Activated CD4-positive, alpha-beta T cell treated with anti-CD3 and anti-CD28 coated beads, Interleukin-2, amount 10 ng/mL, durations not matched to agents 24 days and 14 days (primary cell): Measurements from ENCODE around the gene SLAMF8. TPM values are rescaled to one million over a fixed set of nuclear protein-coding genes. Genes with fewer than 3 reads are reported as not detected.

Source experiments
- DNase-seq: peaks from one replicate; pipeline ENCODE4 v3.0.0; 2022
- H3K27ac Mint-ChIP-seq: one replicate; pipeline ENCODE4 v1.8.0; 2022; ENCODE audit warnings: mild to moderate bottlenecking, mixed read lengths
- H3K27me3 Mint-ChIP-seq: one replicate; pipeline ENCODE4 v1.8.0; 2022; ENCODE audit warnings: mixed read lengths
- H3K36me3 Mint-ChIP-seq: one replicate; pipeline ENCODE4 v1.8.0; 2022; ENCODE audit warnings: low read depth, mild to moderate bottlenecking, mixed read lengths
- H3K4me1 Mint-ChIP-seq: one replicate; pipeline ENCODE4 v1.8.0; 2021; ENCODE audit warnings: mixed read lengths
- H3K4me3 Mint-ChIP-seq: one replicate; pipeline ENCODE4 v1.8.0; 2022; ENCODE audit warnings: mild to moderate bottlenecking, moderate library complexity, mixed read lengths
- H3K9me3 Mint-ChIP-seq: one replicate; pipeline ENCODE4 v1.8.0; 2021; ENCODE audit warnings: mixed read lengths
- intact Hi-C: fragments of 100-400 bp; cut with micrococcal nuclease; formaldehyde crosslinking; loops from one replicate; pipeline ENCODE4 v1.15.1; 2023
- total RNA-seq: library from RNA; stranded (reverse); gene quantifications from 2 replicates; pipeline ENCODE4 v1.2.3, GENCODE V29; 2022

SLAMF8 gene
- total RNA-seq, 1 donor from 2014 or later: 1.1 TPM

GRCh38 chr1:159799446-159799985 is 27.2 kb upstream of the SLAMF8 start:
- Mint-ChIP-seq H3K9me3 (no peaks in the 10 kb centered on the region), H3K27me3 (peaks cover 57% of the 10 kb centered on the region), H3K36me3 (no peaks in the 10 kb centered on the region), H3K27ac (no peak overlapping the region), H3K4me3 (no peak overlapping the region), H3K4me1 (peaks cover 18% of the 10 kb centered on the region)
- DNase-seq: no peak
- intact Hi-C loops: loop anchor here (2.0 kb wide), 1 partner anchor 207 kb away; no protein-coding TSS in a partner anchor

GRCh38 chr1:159800177-159800930 is 26.3 kb upstream of the SLAMF8 start:
- intact Hi-C loops: no loop called here
- Mint-ChIP-seq H3K27ac (no peak overlapping the region), H3K27me3 (peaks cover 60% of the 10 kb centered on the region), H3K4me1 (peaks cover 18% of the 10 kb centered on the region), H3K4me3 (no peak overlapping the region), H3K36me3 (no peaks in the 10 kb centered on the region), H3K9me3 (no peaks in the 10 kb centered on the region)
- DNase-seq: peak; percentile 71

GRCh38 chr1:159802111-159802510 is 24.6 kb upstream of the SLAMF8 start, which contains the start of gene FCRL6:
FCRL6 (plus strand) TSS chr1:159802360; CDS start chr1:159802425, 65 bp downstream.
- no peaks in the 10 kb centered on the region for H3K9me3 Mint-ChIP-seq
- intact Hi-C loops: no loop called here
- H3K4me3 Mint-ChIP-seq: no peak within 1 kb of the TSS
- H3K4me1 Mint-ChIP-seq: peaks cover 18% of the 10 kb centered on the region
- H3K27ac Mint-ChIP-seq: peak within 1 kb of the TSS; percentile 7
- no peak for DNase-seq
- no peaks in the 10 kb centered on the region for H3K36me3 Mint-ChIP-seq
- H3K27me3 Mint-ChIP-seq: peaks cover 62% of the 10 kb centered on the region

GRCh38 chr1:159803956-159804689 is 22.6 kb upstream of the SLAMF8 start:
- H3K36me3 Mint-ChIP-seq: no peaks in the 10 kb centered on the region
- H3K27me3 Mint-ChIP-seq: peaks cover 59% of the 10 kb centered on the region
- DNase-seq: no peak
- H3K4me1 Mint-ChIP-seq: peaks cover 16% of the 10 kb centered on the region
- H3K27ac Mint-ChIP-seq: no peak overlapping the region
- intact Hi-C loops: no loop called here
- no peaks in the 10 kb centered on the region for H3K9me3 Mint-ChIP-seq
- no peak overlapping the region for H3K4me3 Mint-ChIP-seq

- H3K27me3 Mint-ChIP-seq: peaks cover 57% of the 10 kb centered on the region
- no peaks in the 10 kb centered on the region for H3K9me3 Mint-ChIP-seq
- H3K4me1 Mint-ChIP-seq: peaks cover 13% of the 10 kb centered on the region
- no peak overlapping the region for H3K27ac Mint-ChIP-seq
- no peak for DNase-seq
- intact Hi-C loops: no loop called here
- H3K4me3 Mint-ChIP-seq: no peak overlapping the region
- no peaks in the 10 kb centered on the region for H3K36me3 Mint-ChIP-seq
Measured at GRCh38 chr1:159804924-159805323, 21.7 kb upstream of the SLAMF8 start.

- no peak for DNase-seq
- no peaks in the 10 kb centered on the region for H3K9me3 Mint-ChIP-seq
- no peak overlapping the region for H3K27ac Mint-ChIP-seq
- no peak overlapping the region for H3K4me3 Mint-ChIP-seq
- intact Hi-C loops: no loop called here
- peaks cover 2% of the 10 kb centered on the region for H3K4me1 Mint-ChIP-seq
- H3K27me3 Mint-ChIP-seq: peaks cover 33% of the 10 kb centered on the region
- H3K36me3 Mint-ChIP-seq: no peaks in the 10 kb centered on the region
Measured at GRCh38 chr1:159815926-159816325, 10.7 kb upstream of the SLAMF8 start.

- intact Hi-C loops: no loop called here
- Mint-ChIP-seq H3K9me3 (no peaks in the 10 kb centered on the region), H3K4me3 (no peak overlapping the region), H3K36me3 (no peaks in the 10 kb centered on the region), H3K4me1 (peaks cover 4% of the 10 kb centered on the region), H3K27ac (no peak overlapping the region), H3K27me3 (peaks cover 27% of the 10 kb centered on the region)
- DNase-seq: no peak
Measured at GRCh38 chr1:159817276-159818041, 9.2 kb upstream of the SLAMF8 start.

GRCh38 chr1:159821171-159821867 is 5.4 kb upstream of the SLAMF8 start:
- intact Hi-C loops: loop anchor here (1.0 kb wide), 1 partner anchor 70 kb away; no protein-coding TSS in a partner anchor
- H3K27ac Mint-ChIP-seq: no peak overlapping the region
- H3K27me3 Mint-ChIP-seq: peaks cover 36% of the 10 kb centered on the region
- peaks cover 26% of the 10 kb centered on the region for H3K4me1 Mint-ChIP-seq
- no peaks in the 10 kb centered on the region for H3K36me3 Mint-ChIP-seq
- no peak overlapping the region for H3K4me3 Mint-ChIP-seq
- H3K9me3 Mint-ChIP-seq: no peaks in the 10 kb centered on the region
- DNase-seq: peak; percentile 78

- Mint-ChIP-seq H3K9me3 (no peaks in the 10 kb centered on the region), H3K4me3 (no peak overlapping the region), H3K36me3 (no peaks in the 10 kb centered on the region), H3K27ac (no peak overlapping the region), H3K27me3 (peaks cover 36% of the 10 kb centered on the region), H3K4me1 (peaks cover 46% of the 10 kb centered on the region)
- DNase-seq: no peak
- intact Hi-C loops: no loop called here
Measured at GRCh38 chr1:159823406-159823805, 3.3 kb upstream of the SLAMF8 start.

GRCh38 chr1:159825564-159825963 is 1.1 kb upstream of the SLAMF8 start:
- no peak overlapping the region for H3K27ac Mint-ChIP-seq
- no peak for DNase-seq
- H3K9me3 Mint-ChIP-seq: peaks cover 3% of the 10 kb centered on the region
- peaks cover 31% of the 10 kb centered on the region for H3K27me3 Mint-ChIP-seq
- H3K4me3 Mint-ChIP-seq: no peak overlapping the region
- peaks cover 52% of the 10 kb centered on the region for H3K4me1 Mint-ChIP-seq
- intact Hi-C loops: no loop called here
- no peaks in the 10 kb centered on the region for H3K36me3 Mint-ChIP-seq

GRCh38 chr1:159827102-159827490 is 423 bp downstream of the SLAMF8 start:
- intact Hi-C loops: no loop called here
- Mint-ChIP-seq H3K36me3 (no peaks in the 10 kb centered on the region), H3K9me3 (peaks cover 3% of the 10 kb centered on the region), H3K4me3 (peak overlapping the region; percentile 38), H3K27me3 (peaks cover 33% of the 10 kb centered on the region), H3K27ac (peak overlapping the region; percentile 78), H3K4me1 (peaks cover 51% of the 10 kb centered on the region)
- no peak for DNase-seq

- H3K27ac Mint-ChIP-seq: peak overlapping the region; percentile 78
- peaks cover 3% of the 10 kb centered on the region for H3K9me3 Mint-ChIP-seq
- DNase-seq: peak; percentile 68
- H3K4me1 Mint-ChIP-seq: peaks cover 51% of the 10 kb centered on the region
- H3K27me3 Mint-ChIP-seq: peaks cover 31% of the 10 kb centered on the region
- no peaks in the 10 kb centered on the region for H3K36me3 Mint-ChIP-seq
- intact Hi-C loops: no loop called here
- peak overlapping the region; percentile 38 for H3K4me3 Mint-ChIP-seq
Measured at GRCh38 chr1:159827549-159827948, 876 bp downstream of the SLAMF8 start.

GRCh38 chr1:159828176-159828575 is 1.5 kb downstream of the SLAMF8 start:
- no peaks in the 10 kb centered on the region for H3K36me3 Mint-ChIP-seq
- intact Hi-C loops: no loop called here

More at GRCh38 chr1:159828176-159828575, 1.5 kb downstream of the SLAMF8 start:
- no peak for DNase-seq
- Mint-ChIP-seq H3K9me3 (peaks cover 3% of the 10 kb centered on the region), H3K27ac (no peak overlapping the region), H3K4me3 (peak overlapping the region; percentile 4), H3K4me1 (peaks cover 49% of the 10 kb centered on the region), H3K27me3 (peaks cover 28% of the 10 kb centered on the region)
